Testis (tissue), 2 donors: ENCODE results near the gene FGF23.

ENCODE experiments used
- CTCF ChIP-seq, 3 experiments: fragments of 450-650 bp in 2 of 3; fragments of 200-600 bp in 1 of 3; sonication (generic) in 1 of 3; IDR thresholded peaks; one replicate each; pipeline ENCODE4 v1.5.1; 2016 to 2019; ENCODE audit warnings: antibody characterized with exemption in 3 of 3, mild to moderate bottlenecking in 2 of 3, moderate library complexity in 1 of 3
- POLR2A ChIP-seq: fragments of 450-650 bp; IDR thresholded peaks from one replicate; pipeline ENCODE4 v1.6.1; 2017; ENCODE audit warnings: antibody characterized with exemption, mild to moderate bottlenecking, moderate library complexity

GRCh38 chr12:4323396-4323795, 56.1 kb downstream of the FGF23 start:
- TF ChIP-seq POLR2A (no peak), CTCF (IDR thresholded peaks at IDR 0.05) (no peak)
